Measurements from ENCODE around the gene WDR91.

DNA sequence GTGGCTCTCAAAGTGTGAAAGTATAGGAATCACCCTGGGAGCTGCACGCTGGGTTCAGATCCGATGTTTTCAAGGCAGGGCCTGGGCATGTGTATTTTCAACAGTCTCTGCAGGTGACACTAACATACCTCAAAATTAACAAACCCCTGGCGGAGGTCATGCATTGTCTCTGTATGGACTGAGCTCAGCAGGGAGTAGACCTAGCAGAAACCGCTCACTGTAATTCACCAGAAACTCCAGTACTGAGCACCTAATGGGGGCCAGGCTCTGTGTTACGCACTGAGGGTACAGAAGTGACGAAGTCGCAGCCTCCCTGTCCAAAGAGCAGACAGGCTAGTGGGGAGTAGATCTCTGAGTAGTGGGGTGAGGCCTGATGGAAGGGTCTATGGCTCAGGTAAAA is 27.9 kb upstream of the WDR91 start:
- TF ChIP-seq, protein P1, sequence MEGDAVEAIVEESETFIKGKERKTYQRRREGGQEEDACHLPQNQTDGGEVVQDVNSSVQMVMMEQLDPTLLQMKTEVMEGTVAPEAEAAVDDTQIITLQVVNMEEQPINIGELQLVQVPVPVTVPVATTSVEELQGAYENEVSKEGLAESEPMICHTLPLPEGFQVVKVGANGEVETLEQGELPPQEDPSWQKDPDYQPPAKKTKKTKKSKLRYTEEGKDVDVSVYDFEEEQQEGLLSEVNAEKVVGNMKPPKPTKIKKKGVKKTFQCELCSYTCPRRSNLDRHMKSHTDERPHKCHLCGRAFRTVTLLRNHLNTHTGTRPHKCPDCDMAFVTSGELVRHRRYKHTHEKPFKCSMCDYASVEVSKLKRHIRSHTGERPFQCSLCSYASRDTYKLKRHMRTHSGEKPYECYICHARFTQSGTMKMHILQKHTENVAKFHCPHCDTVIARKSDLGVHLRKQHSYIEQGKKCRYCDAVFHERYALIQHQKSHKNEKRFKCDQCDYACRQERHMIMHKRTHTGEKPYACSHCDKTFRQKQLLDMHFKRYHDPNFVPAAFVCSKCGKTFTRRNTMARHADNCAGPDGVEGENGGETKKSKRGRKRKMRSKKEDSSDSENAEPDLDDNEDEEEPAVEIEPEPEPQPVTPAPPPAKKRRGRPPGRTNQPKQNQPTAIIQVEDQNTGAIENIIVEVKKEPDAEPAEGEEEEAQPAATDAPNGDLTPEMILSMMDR (IDR thresholded peaks at IDR 0.05; ENCODE audit: insufficient read depth, low read depth, low read length): no peak
- TF ChIP-seq EZH2 (IDR thresholded peaks at IDR 0.05; ENCODE audit: insufficient read depth, low read length): no peak

Data from astrocyte (in vitro differentiated cells and primary cell).